ENCODE results near the gene CCS. TPM values are rescaled to one million over a fixed set of nuclear protein-coding genes. Genes with fewer than 3 reads are reported as not detected.

CCS gene
- total RNA-seq, 1 donor from 2014 or later: 31.1 TPM

GRCh38 chr11:66643745-66644437 is 50.9 kb downstream of the CCS start:
- no peak for DNase-seq (ENCODE audit: low spot score)
- H3K36me3 Mint-ChIP-seq (ENCODE audit: low read depth): peaks cover 94% of the 10 kb centered on the region
- no peak overlapping the region for H3K27ac Mint-ChIP-seq
- intact Hi-C loops (cut with micrococcal nuclease): no loop called here
- no peaks in the 10 kb centered on the region for H3K9me3 Mint-ChIP-seq
- H3K4me1 Mint-ChIP-seq (ENCODE audit: low read depth): peaks cover 71% of the 10 kb centered on the region
- H3K4me3 Mint-ChIP-seq (ENCODE audit: low read depth): no peak overlapping the region
- no peaks in the 10 kb centered on the region for H3K27me3 Mint-ChIP-seq (ENCODE audit: low read depth)

- Mint-ChIP-seq H3K4me1 (ENCODE audit: low read depth) (peaks cover 53% of the 10 kb centered on the region), H3K9me3 (no peaks in the 10 kb centered on the region), H3K27me3 (ENCODE audit: low read depth) (no peaks in the 10 kb centered on the region), H3K27ac (no peak overlapping the region), H3K4me3 (ENCODE audit: low read depth) (no peak overlapping the region), H3K36me3 (ENCODE audit: low read depth) (peaks cover 89% of the 10 kb centered on the region)
- DNase-seq (ENCODE audit: low spot score): no peak
- intact Hi-C loops (cut with micrococcal nuclease): no loop called here
These were observed 53.8 kb downstream of the CCS start for GRCh38 chr11:66646828-66647227.

- no peak for DNase-seq (ENCODE audit: low spot score)
- no peaks in the 10 kb centered on the region for H3K27me3 Mint-ChIP-seq (ENCODE audit: low read depth)
- intact Hi-C loops (cut with micrococcal nuclease): no loop called here
- H3K4me3 Mint-ChIP-seq (ENCODE audit: low read depth): no peak overlapping the region
- H3K4me1 Mint-ChIP-seq (ENCODE audit: low read depth): peaks cover 34% of the 10 kb centered on the region
- H3K36me3 Mint-ChIP-seq (ENCODE audit: low read depth): peaks cover 74% of the 10 kb centered on the region
- no peaks in the 10 kb centered on the region for H3K9me3 Mint-ChIP-seq
- H3K27ac Mint-ChIP-seq: no peak overlapping the region
These were observed 56.9 kb downstream of the CCS start for GRCh38 chr11:66649903-66650302.

GRCh38 chr11:66651016-66651415 is 58.0 kb downstream of the CCS start:
- H3K4me3 Mint-ChIP-seq (ENCODE audit: low read depth): no peak overlapping the region
- intact Hi-C loops (cut with micrococcal nuclease): no loop called here
- H3K4me1 Mint-ChIP-seq (ENCODE audit: low read depth): peaks cover 23% of the 10 kb centered on the region
- DNase-seq (ENCODE audit: low spot score): no peak
- H3K9me3 Mint-ChIP-seq: no peaks in the 10 kb centered on the region
- H3K27me3 Mint-ChIP-seq (ENCODE audit: low read depth): no peaks in the 10 kb centered on the region
- peaks cover 70% of the 10 kb centered on the region for H3K36me3 Mint-ChIP-seq (ENCODE audit: low read depth)
- no peak overlapping the region for H3K27ac Mint-ChIP-seq

- DNase-seq (ENCODE audit: low spot score): no peak
- H3K4me1 Mint-ChIP-seq (ENCODE audit: low read depth): peaks cover 10% of the 10 kb centered on the region
- peaks cover 56% of the 10 kb centered on the region for H3K36me3 Mint-ChIP-seq (ENCODE audit: low read depth)
- intact Hi-C loops (cut with micrococcal nuclease): no loop called here
- H3K27me3 Mint-ChIP-seq (ENCODE audit: low read depth): no peaks in the 10 kb centered on the region
- no peak overlapping the region for H3K4me3 Mint-ChIP-seq (ENCODE audit: low read depth)
- no peaks in the 10 kb centered on the region for H3K9me3 Mint-ChIP-seq
- H3K27ac Mint-ChIP-seq: no peak overlapping the region
These were observed 59.7 kb downstream of the CCS start for GRCh38 chr11:66652651-66653050.

- peaks cover 54% of the 10 kb centered on the region for H3K36me3 Mint-ChIP-seq (ENCODE audit: low read depth)
- no peak for DNase-seq (ENCODE audit: low spot score)
- peaks cover 10% of the 10 kb centered on the region for H3K4me1 Mint-ChIP-seq (ENCODE audit: low read depth)
- no peaks in the 10 kb centered on the region for H3K9me3 Mint-ChIP-seq
- H3K4me3 Mint-ChIP-seq (ENCODE audit: low read depth): no peak overlapping the region
- no peak overlapping the region for H3K27ac Mint-ChIP-seq
- H3K27me3 Mint-ChIP-seq (ENCODE audit: low read depth): no peaks in the 10 kb centered on the region
- intact Hi-C loops (cut with micrococcal nuclease): no loop called here
These were observed 60.1 kb downstream of the CCS start for GRCh38 chr11:66653123-66653522.

Other genes with a start within 250 kb of the CCS start
- 45.1 and 46.0 TPM in 2 replicates for gene BRMS1, start 248.1 kb upstream of the CCS start, total RNA-seq
- 10.5 and 11.0 TPM in 2 replicates for gene B4GAT1, start 245.6 kb upstream of the CCS start, total RNA-seq
- 18.7 and 19.1 TPM in 2 replicates for gene SLC29A2, start 221.4 kb upstream of the CCS start, total RNA-seq
- 0.09 and 0.16 TPM in 2 replicates for gene NPAS4, start 172.2 kb upstream of the CCS start, total RNA-seq
- 92.9 and 96.1 TPM in 2 replicates for gene MRPL11, start 154.3 kb upstream of the CCS start, total RNA-seq
- 14.6 and 15.7 TPM in 2 replicates for gene PELI3, start 126.3 kb upstream of the CCS start, total RNA-seq
- gene DPP3, start 112.8 kb upstream of the CCS start, total RNA-seq: 109 and 119 TPM in 2 replicates
- gene BBS1, start 82.5 kb upstream of the CCS start, total RNA-seq: 12.6 and 14.9 TPM in 2 replicates
- gene ZDHHC24, start 47.1 kb upstream of the CCS start, total RNA-seq: 14.0 and 14.4 TPM in 2 replicates
- gene ACTN3, start 46.3 kb upstream of the CCS start, total RNA-seq: 0.07 and 0.14 TPM in 2 replicates
- 0.73 and 0.85 TPM in 2 replicates for gene CTSF, start 24.6 kb upstream of the CCS start, total RNA-seq
- 0.09 and 0.14 TPM in 2 replicates for gene CCDC87, start 122 bp upstream of the CCS start, total RNA-seq
- 188 and 197 TPM in 2 replicates for gene RBM14, start 23.4 kb downstream of the CCS start, total RNA-seq
- 125 and 129 TPM in 2 replicates for gene RBM4, start 45.5 kb downstream of the CCS start, total RNA-seq
- gene RBM4B, start 84.7 kb downstream of the CCS start, total RNA-seq: 16.5 and 18.4 TPM in 2 replicates
- gene SPTBN2, start 136.0 kb downstream of the CCS start, total RNA-seq: 0.73 and 0.99 TPM in 2 replicates

All from activated T-helper 2 cell treated with anti-CD3 and anti-CD28 coated beads, Interferon-gamma antibody, Interleukin-2, Interleukin-4, amounts not matched to agents 10 μg/mL and 5 μg/mL and 100 μg/mL, durations not matched to agents 14 hours and 24 hours and 36 hours (primary cell).